ENCODE measurements around the gene EFNA1. TPM values are rescaled to one million over a fixed set of nuclear protein-coding genes. Genes with fewer than 3 reads are reported as not detected.

Gene EFNA1
- total and polyA plus RNA-seq, 2 of the 13 experiments (the other 11 are each of a cell fraction or from before 2014, with no cell fraction given), result 81.8 to 874 TPM

DNA sequence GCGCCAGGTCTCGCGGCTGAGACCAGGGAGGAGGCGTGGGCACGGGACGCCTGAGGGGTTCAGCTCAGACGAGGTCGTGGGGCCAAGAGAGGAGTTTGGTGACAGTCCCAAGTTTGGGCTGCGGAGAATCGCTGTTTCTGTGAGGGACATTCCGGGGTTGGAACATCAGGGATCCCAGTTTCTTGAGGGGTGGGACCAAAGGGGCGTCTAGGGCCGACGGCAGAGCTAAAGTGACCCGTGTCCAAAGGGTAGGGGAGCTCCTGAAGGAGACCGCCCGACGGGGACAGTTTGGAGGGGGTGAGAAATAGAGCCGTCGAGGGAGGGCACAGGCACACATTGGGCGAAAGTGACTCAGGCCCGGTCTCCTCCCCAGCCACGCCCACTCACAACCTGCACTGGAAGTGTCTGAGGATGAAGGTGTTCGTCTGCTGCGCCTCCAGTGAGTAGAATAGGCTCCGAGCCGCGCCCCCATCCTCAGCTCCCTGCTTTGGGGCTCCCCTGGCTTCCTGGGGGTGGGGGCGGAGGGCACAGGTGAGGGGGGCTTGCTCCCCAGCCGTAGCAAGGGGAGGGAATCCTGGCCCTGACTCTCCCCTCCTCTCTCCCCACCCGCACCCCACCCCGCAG lies 42.1 kb upstream of the EFNA1 start (continued):
- TF ChIP-seq, protein P1, sequence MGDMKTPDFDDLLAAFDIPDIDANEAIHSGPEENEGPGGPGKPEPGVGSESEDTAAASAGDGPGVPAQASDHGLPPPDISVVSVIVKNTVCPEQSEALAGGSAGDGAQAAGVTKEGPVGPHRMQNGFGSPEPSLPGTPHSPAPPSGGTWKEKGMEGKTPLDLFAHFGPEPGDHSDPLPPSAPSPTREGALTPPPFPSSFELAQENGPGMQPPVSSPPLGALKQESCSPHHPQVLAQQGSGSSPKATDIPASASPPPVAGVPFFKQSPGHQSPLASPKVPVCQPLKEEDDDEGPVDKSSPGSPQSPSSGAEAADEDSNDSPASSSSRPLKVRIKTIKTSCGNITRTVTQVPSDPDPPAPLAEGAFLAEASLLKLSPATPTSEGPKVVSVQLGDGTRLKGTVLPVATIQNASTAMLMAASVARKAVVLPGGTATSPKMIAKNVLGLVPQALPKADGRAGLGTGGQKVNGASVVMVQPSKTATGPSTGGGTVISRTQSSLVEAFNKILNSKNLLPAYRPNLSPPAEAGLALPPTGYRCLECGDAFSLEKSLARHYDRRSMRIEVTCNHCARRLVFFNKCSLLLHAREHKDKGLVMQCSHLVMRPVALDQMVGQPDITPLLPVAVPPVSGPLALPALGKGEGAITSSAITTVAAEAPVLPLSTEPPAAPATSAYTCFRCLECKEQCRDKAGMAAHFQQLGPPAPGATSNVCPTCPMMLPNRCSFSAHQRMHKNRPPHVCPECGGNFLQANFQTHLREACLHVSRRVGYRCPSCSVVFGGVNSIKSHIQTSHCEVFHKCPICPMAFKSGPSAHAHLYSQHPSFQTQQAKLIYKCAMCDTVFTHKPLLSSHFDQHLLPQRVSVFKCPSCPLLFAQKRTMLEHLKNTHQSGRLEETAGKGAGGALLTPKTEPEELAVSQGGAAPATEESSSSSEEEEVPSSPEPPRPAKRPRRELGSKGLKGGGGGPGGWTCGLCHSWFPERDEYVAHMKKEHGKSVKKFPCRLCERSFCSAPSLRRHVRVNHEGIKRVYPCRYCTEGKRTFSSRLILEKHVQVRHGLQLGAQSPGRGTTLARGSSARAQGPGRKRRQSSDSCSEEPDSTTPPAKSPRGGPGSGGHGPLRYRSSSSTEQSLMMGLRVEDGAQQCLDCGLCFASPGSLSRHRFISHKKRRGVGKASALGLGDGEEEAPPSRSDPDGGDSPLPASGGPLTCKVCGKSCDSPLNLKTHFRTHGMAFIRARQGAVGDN (CRISPR knock-in tag; IDR thresholded peaks at IDR 0.05), result peak; percentile 51
- TF ChIP-seq SIN3B (IDR thresholded peaks at IDR 0.05; ENCODE audit: low read length) (no peak), YY1 (IDR thresholded peaks at IDR 0.05; ENCODE audit: insufficient read depth, insufficient replicate concordance, low read depth, low read length) (no peak), ZNF30 (CRISPR knock-in tag; IDR thresholded peaks at IDR 0.05) (no peak), ELF1 (CRISPR knock-in tag; IDR thresholded peaks at IDR 0.05) (no peak), CHD2 (IDR thresholded peaks at IDR 0.05; ENCODE audit: low read depth, low read length) (no peak), MTA3 (CRISPR knock-in tag; IDR thresholded peaks at IDR 0.05) (no peak)
- TF ChIP-seq, protein P2, sequence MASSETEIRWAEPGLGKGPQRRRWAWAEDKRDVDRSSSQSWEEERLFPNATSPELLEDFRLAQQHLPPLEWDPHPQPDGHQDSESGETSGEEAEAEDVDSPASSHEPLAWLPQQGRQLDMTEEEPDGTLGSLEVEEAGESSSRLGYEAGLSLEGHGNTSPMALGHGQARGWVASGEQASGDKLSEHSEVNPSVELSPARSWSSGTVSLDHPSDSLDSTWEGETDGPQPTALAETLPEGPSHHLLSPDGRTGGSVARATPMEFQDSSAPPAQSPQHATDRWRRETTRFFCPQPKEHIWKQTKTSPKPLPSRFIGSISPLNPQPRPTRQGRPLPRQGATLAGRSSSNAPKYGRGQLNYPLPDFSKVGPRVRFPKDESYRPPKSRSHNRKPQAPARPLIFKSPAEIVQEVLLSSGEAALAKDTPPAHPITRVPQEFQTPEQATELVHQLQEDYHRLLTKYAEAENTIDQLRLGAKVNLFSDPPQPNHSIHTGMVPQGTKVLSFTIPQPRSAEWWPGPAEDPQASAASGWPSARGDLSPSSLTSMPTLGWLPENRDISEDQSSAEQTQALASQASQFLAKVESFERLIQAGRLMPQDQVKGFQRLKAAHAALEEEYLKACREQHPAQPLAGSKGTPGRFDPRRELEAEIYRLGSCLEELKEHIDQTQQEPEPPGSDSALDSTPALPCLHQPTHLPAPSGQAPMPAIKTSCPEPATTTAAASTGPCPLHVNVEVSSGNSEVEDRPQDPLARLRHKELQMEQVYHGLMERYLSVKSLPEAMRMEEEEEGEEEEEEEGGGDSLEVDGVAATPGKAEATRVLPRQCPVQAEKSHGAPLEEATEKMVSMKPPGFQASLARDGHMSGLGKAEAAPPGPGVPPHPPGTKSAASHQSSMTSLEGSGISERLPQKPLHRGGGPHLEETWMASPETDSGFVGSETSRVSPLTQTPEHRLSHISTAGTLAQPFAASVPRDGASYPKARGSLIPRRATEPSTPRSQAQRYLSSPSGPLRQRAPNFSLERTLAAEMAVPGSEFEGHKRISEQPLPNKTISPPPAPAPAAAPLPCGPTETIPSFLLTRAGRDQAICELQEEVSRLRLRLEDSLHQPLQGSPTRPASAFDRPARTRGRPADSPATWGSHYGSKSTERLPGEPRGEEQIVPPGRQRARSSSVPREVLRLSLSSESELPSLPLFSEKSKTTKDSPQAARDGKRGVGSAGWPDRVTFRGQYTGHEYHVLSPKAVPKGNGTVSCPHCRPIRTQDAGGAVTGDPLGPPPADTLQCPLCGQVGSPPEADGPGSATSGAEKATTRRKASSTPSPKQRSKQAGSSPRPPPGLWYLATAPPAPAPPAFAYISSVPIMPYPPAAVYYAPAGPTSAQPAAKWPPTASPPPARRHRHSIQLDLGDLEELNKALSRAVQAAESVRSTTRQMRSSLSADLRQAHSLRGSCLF (CRISPR knock-in tag; IDR thresholded peaks at IDR 0.05; ENCODE audit: borderline replicate concordance), result no peak
- TF ChIP-seq, protein P3, sequence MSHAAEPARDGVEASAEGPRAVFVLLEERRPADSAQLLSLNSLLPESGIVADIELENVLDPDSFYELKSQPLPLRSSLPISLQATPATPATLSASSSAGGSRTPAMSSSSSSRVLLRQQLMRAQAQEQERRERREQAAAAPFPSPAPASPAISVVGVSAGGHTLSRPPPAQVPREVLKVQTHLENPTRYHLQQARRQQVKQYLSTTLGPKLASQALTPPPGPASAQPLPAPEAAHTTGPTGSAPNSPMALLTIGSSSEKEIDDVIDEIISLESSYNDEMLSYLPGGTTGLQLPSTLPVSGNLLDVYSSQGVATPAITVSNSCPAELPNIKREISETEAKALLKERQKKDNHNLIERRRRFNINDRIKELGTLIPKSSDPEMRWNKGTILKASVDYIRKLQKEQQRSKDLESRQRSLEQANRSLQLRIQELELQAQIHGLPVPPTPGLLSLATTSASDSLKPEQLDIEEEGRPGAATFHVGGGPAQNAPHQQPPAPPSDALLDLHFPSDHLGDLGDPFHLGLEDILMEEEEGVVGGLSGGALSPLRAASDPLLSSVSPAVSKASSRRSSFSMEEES (CRISPR knock-in tag; IDR thresholded peaks at IDR 0.05), result no peak
- TF ChIP-seq, protein P4, sequence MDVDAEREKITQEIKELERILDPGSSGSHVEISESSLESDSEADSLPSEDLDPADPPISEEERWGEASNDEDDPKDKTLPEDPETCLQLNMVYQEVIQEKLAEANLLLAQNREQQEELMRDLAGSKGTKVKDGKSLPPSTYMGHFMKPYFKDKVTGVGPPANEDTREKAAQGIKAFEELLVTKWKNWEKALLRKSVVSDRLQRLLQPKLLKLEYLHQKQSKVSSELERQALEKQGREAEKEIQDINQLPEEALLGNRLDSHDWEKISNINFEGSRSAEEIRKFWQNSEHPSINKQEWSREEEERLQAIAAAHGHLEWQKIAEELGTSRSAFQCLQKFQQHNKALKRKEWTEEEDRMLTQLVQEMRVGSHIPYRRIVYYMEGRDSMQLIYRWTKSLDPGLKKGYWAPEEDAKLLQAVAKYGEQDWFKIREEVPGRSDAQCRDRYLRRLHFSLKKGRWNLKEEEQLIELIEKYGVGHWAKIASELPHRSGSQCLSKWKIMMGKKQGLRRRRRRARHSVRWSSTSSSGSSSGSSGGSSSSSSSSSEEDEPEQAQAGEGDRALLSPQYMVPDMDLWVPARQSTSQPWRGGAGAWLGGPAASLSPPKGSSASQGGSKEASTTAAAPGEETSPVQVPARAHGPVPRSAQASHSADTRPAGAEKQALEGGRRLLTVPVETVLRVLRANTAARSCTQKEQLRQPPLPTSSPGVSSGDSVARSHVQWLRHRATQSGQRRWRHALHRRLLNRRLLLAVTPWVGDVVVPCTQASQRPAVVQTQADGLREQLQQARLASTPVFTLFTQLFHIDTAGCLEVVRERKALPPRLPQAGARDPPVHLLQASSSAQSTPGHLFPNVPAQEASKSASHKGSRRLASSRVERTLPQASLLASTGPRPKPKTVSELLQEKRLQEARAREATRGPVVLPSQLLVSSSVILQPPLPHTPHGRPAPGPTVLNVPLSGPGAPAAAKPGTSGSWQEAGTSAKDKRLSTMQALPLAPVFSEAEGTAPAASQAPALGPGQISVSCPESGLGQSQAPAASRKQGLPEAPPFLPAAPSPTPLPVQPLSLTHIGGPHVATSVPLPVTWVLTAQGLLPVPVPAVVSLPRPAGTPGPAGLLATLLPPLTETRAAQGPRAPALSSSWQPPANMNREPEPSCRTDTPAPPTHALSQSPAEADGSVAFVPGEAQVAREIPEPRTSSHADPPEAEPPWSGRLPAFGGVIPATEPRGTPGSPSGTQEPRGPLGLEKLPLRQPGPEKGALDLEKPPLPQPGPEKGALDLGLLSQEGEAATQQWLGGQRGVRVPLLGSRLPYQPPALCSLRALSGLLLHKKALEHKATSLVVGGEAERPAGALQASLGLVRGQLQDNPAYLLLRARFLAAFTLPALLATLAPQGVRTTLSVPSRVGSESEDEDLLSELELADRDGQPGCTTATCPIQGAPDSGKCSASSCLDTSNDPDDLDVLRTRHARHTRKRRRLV (CRISPR knock-in tag; IDR thresholded peaks at IDR 0.05), result no peak; the same call in 1 of the 2 replicates
- TF ChIP-seq, protein P5, sequence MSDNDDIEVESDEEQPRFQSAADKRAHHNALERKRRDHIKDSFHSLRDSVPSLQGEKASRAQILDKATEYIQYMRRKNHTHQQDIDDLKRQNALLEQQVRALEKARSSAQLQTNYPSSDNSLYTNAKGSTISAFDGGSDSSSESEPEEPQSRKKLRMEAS (IDR thresholded peaks at IDR 0.05), result 0 out of 2 replicates have a peak, but pooled peaks have one; percentile 21

All from HepG2 (cell line).